CD4-positive, alpha-beta T cell (primary cell): ENCODE data around the gene LMF1. TPM values are rescaled to one million over a fixed set of nuclear protein-coding genes. Genes with fewer than 3 reads are reported as not detected.

ENCODE experiments used
- ATAC-seq: fragments of 200-7000 bp; cut with Tn5 transposase; one replicate; pipeline ENCODE4 v1.10.0; 2022; ENCODE audit warnings: mild to moderate bottlenecking; ENCODE audit not compliant: poor library complexity
- CTCF ChIA-PET: fragments of 350-600 bp; sonication (Branson Sonifier 250); formaldehyde crosslinking; loops from one replicate; lab custom pipeline; 2021; ENCODE audit warnings: antibody characterized with exemption, inconsistent platforms; lab: Charles Lee
- POLR2A ChIA-PET: fragments of 350-600 bp; sonication (Branson Sonifier 250); formaldehyde crosslinking; loops from one replicate; lab custom pipeline; 2021; ENCODE audit warnings: antibody characterized with exemption, inconsistent platforms; lab: Charles Lee
- DNase-seq, 14 experiments: peaks; one replicate each; pipeline ENCODE4 v3.0.0-alpha.2; 2013 to 2020; ENCODE audit warnings: mixed read lengths in 2 of 14
- H3K27ac ChIP-seq, 2 donors: one replicate each; pipeline versions ENCODE4 v1.5.1 to v1.7.0; 2013; ENCODE audit warnings: low read length in 2 of 2, low read depth in 1 of 2, mild to moderate bottlenecking in 1 of 2
- H3K27me3 ChIP-seq, 2 experiments: 1 replicate in 1 of 2; 2 replicates in 1 of 2; pipeline versions ENCODE4 v1.6.1 to v1.7.0; 2013; ENCODE audit warnings: low read length in 2 of 2, control low read depth in 1 of 2, mild to moderate bottlenecking in 1 of 2, moderate library complexity in 1 of 2; ENCODE audit not compliant: insufficient read depth in 2 of 2, control insufficient read depth in 1 of 2
- H3K36me3 ChIP-seq: one replicate; pipeline ENCODE4 v1.6.1; 2013; ENCODE audit warnings: low read length, control low read depth; ENCODE audit not compliant: insufficient read depth
- H3K4me1 ChIP-seq: one replicate; pipeline ENCODE4 v1.6.1; 2013; ENCODE audit warnings: low read length, control low read depth; ENCODE audit not compliant: insufficient read depth
- H3K4me3 ChIP-seq: one replicate; pipeline ENCODE4 v1.5.1; 2013; ENCODE audit warnings: mild to moderate bottlenecking, low read length, moderate library complexity
- H3K9me3 ChIP-seq, 2 experiments: 1 replicate in 1 of 2; 2 replicates in 1 of 2; pipeline versions ENCODE4 v1.6.1 to v1.7.0; 2013; ENCODE audit warnings: low read length in 2 of 2, mild to moderate bottlenecking in 2 of 2, control low read depth in 1 of 2, moderate library complexity in 1 of 2; ENCODE audit not compliant: control insufficient read depth in 1 of 2, insufficient read depth in 1 of 2
- H3K27ac Mint-ChIP-seq: one replicate; pipeline ENCODE4 v1.8.0; 2020; ENCODE audit warnings: mixed read lengths
- H3K27me3 Mint-ChIP-seq: one replicate; pipeline ENCODE4 v1.8.0; 2021; ENCODE audit warnings: mixed read lengths
- H3K36me3 Mint-ChIP-seq: one replicate; pipeline ENCODE4 v1.8.0; 2021; ENCODE audit warnings: low read depth, mixed read lengths
- H3K4me1 Mint-ChIP-seq: one replicate; pipeline ENCODE4 v1.8.0; 2021; ENCODE audit warnings: low read depth, mixed read lengths
- H3K4me3 Mint-ChIP-seq: one replicate; pipeline ENCODE4 v1.8.0; 2020; ENCODE audit warnings: mild to moderate bottlenecking, mixed read lengths
- H3K9me3 Mint-ChIP-seq: one replicate; pipeline ENCODE4 v1.8.0; 2020; ENCODE audit warnings: mixed read lengths
- CTCF ChIP-seq: fragments of 200-600 bp; IDR thresholded peaks from one replicate; pipeline ENCODE4 v1.8.0; 2022; ENCODE audit warnings: antibody characterized with exemption, mild to moderate bottlenecking
- intact Hi-C, 2 experiments: fragments of 100-400 bp; cut with DNase I in 1 of 2; cut with micrococcal nuclease in 1 of 2; formaldehyde crosslinking; loops; one replicate each; pipeline versions ENCODE4 v1.15.1 to v1.9.0; 2023 to 2025; cut with DNase I, micrococcal nuclease
- total RNA-seq, 174 experiments: library from RNA in 2 of 174; stranded (reverse) in 2 of 174; gene quantifications; one replicate each; pipeline ENCODE4 v1.2.3 and lab custom pipeline; 2021 to 2026

LMF1 gene
- total RNA-seq, 2 experiments from 2014 or later: 26.8 to 27.6 TPM

GRCh38 chr16:854808-855410, 115.9 kb downstream of the LMF1 start:
- Histone ChIP-seq H3K27ac (no peak overlapping the region), H3K27me3 (no peaks in the 10 kb centered on the region), H3K9me3 (peaks cover 0 to 68% of the 10 kb centered on the region in 2 experiments), H3K36me3 (no peaks in the 10 kb centered on the region), H3K4me1 (no peaks in the 10 kb centered on the region), H3K4me3 (no peak overlapping the region)
- intact Hi-C loops: no loop called here
- no peak for ATAC-seq
- Mint-ChIP-seq H3K9me3 (no peaks in the 10 kb centered on the region), H3K36me3 (peaks cover 8% of the 10 kb centered on the region), H3K4me1 (no peaks in the 10 kb centered on the region), H3K27ac (no peak overlapping the region), H3K27me3 (no peaks in the 10 kb centered on the region), H3K4me3 (no peak overlapping the region)
- no peak for TF ChIP-seq CTCF
- no peak for DNase-seq
- CTCF ChIA-PET: no interaction called here
- POLR2A ChIA-PET: no interaction called here

GRCh38 chr16:853981-854807, 116.6 kb downstream of the LMF1 start:
- Histone ChIP-seq H3K4me1 (no peaks in the 10 kb centered on the region), H3K27me3 (no peaks in the 10 kb centered on the region), H3K4me3 (no peak overlapping the region), H3K9me3 (peaks cover 0 to 61% of the 10 kb centered on the region in 2 experiments), H3K36me3 (no peaks in the 10 kb centered on the region), H3K27ac (no peak overlapping the region)
- Mint-ChIP-seq H3K27ac (no peak overlapping the region), H3K27me3 (no peaks in the 10 kb centered on the region), H3K4me1 (no peaks in the 10 kb centered on the region), H3K36me3 (peaks cover 8% of the 10 kb centered on the region), H3K9me3 (no peaks in the 10 kb centered on the region), H3K4me3 (no peak overlapping the region)
- no peak for ATAC-seq
- DNase-seq: no peak
- CTCF ChIA-PET: no interaction called here
- no peak for TF ChIP-seq CTCF
- POLR2A ChIA-PET: no interaction called here
- intact Hi-C loops: no loop called here

- intact Hi-C loops: no loop called here
- no peaks in the 10 kb centered on the region for H3K27me3 ChIP-seq
- H3K27ac ChIP-seq: no peak overlapping the region
- no peak overlapping the region for H3K4me3 ChIP-seq
- no peak overlapping the region for H3K27ac Mint-ChIP-seq
- no peak for TF ChIP-seq CTCF
- H3K4me1 ChIP-seq: no peaks in the 10 kb centered on the region
- ATAC-seq (no peak), DNase-seq (no peak)
- ChIA-PET CTCF (no interaction called here), POLR2A (no interaction called here)
- peaks cover 8% of the 10 kb centered on the region for H3K36me3 Mint-ChIP-seq
- no peaks in the 10 kb centered on the region for H3K36me3 ChIP-seq
- H3K9me3 Mint-ChIP-seq: no peaks in the 10 kb centered on the region
- H3K4me1 Mint-ChIP-seq: no peaks in the 10 kb centered on the region
- no peak overlapping the region for H3K4me3 Mint-ChIP-seq
- peaks cover 0 to 61% of the 10 kb centered on the region in 2 experiments for H3K9me3 ChIP-seq
- no peaks in the 10 kb centered on the region for H3K27me3 Mint-ChIP-seq
Observed at GRCh38 chr16:853306-853705, 117.5 kb downstream of the LMF1 start.
